Activated CD8-positive, alpha-beta memory T cell treated with anti-CD3 and anti-CD28 coated beads for 1 hour (primary cell): ENCODE measurements around the gene CNTNAP3B.
"Not testable (repeated sequence)": the region's sequence is repeated elsewhere in the genome, so short reads cannot be mapped to it uniquely, and the experiment has no call there.

Experiments used
- DNase-seq, 2 donors: peaks; one replicate each; pipeline ENCODE4 v3.0.0-alpha.2; 2020; ENCODE audit warnings: low read depth in 1 of 2; ENCODE audit errors: extremely low read depth in 1 of 2

The CNTNAP3B gene

DNA sequence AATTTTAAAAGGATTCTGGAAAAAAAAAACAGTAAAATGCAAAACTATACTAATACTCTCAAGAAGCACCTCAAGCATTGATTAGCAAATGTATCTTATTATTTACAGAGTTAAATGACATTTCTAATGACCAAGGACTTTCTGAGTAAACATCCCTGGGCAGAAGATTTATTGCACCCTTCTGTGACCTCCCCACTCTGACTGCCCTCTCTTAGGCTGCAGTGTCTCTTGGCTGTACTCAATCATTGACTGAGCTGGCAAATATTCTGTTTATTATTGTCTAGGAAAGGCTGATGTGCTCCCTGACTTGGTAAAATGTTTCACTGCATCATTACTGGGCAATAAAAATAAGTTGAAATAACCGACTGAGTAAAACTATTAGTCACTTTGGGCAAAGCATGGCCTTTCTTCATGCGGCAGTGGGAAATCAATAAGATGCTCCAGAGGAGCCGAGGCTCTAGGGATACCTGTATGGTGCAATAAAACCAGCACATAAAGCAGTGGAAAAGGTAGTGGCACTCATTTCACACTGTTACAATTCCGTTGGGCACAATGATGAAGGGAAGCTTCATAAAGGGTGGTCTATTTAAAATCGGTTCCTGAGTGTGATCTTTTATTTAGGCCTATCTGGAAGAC is 151.1 kb downstream of the CNTNAP3B start:
- not testable (repeated sequence) for DNase-seq

GRCh38 chr9:41974906-41975305 is 154.3 kb downstream of the CNTNAP3B start:
- DNase-seq: not testable (repeated sequence)

DNA sequence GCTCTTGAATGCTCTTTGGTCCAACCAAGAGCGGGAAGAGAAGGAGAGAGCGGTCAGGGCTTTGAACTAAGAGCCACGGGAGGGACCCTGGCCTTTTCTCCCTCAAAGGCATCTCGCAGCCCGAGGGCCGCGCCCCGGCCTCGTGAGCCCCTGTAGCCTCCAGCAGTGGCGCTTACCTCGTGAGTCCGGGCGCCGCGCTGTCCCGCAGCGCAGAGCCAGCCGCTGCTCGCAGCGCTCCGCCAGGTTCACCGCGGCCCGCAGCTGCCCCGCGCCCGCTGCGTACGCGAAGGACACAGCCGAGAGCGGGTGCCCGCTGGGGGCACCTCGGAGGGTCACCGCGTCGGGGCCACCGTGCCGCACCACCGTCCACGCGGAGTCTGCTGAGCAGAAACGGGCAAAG is 176.2 kb downstream of the CNTNAP3B start:
- DNase-seq: not testable (repeated sequence)

GRCh38 chr9:41941738-41942137 is 187.5 kb downstream of the CNTNAP3B start:
- DNase-seq: not testable (repeated sequence)

GRCh38 chr9:41938143-41938542 is 191.1 kb downstream of the CNTNAP3B start:
- not testable (repeated sequence) for DNase-seq

DNA sequence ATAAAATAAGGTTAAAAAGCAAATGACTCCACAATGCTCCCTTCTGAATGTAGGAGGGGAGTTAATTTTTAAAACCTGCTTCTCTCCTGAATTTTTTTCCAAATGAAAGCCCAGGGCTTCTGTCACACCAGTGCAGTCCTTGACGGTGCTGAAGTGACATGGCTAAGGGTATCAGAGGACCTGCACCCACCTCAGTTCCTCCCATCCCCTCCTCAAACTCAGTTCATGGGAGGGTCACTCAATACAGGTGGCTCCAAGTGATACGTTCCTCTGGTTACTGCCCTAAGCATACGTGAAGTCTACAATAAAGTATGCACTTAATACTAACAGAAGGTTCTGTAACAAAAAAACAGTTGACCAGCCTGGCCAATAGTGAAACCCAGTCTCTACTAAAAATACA is 193.5 kb downstream of the CNTNAP3B start:
- not testable (repeated sequence) for DNase-seq

GRCh38 chr9:41929172-41929571 is 200.1 kb downstream of the CNTNAP3B start:
- not testable (repeated sequence) for DNase-seq

DNA sequence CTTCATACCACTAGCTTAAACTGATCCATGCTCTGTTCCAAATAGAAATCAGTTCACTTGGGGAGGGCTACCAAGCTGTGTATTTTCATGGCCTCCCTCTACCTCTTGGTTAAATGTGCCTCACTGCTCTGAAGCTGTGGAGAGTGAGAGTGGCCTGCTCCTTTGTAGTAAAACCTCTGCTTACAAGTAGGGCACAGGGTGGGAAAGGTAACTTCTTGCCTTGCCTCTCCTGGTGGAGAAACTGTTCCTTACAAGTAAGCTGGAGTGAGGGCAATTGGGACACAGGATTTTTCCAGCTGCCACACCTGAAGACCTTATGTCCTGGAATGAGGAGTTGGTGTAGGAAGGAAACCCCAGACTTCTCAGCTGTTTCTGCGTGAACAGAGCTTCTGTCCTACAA is 211.9 kb downstream of the CNTNAP3B start:
- DNase-seq: not testable (repeated sequence)

GRCh38 chr9:41905488-41905887 is 223.7 kb downstream of the CNTNAP3B start:
- not testable (repeated sequence) for DNase-seq

DNA sequence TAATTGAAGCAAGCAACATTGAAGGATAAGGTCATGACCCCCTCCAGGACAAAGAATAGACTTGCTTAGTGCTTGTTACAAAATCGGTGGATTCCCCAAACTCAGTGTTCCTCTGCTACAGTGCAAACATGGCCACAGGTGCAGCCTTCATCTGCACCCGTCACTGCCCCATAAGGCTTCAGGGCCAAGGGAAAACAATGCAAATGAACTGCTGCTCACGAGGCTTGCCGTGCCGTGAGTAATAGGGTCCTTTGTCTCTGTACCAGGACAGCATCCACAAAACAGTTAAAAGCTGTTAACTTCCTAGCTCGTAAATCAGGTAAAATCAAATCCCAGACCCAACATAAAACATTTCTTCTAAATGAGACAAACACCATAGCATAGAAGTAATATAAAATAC is 226.5 kb downstream of the CNTNAP3B start:
- not testable (repeated sequence) for DNase-seq

DNA sequence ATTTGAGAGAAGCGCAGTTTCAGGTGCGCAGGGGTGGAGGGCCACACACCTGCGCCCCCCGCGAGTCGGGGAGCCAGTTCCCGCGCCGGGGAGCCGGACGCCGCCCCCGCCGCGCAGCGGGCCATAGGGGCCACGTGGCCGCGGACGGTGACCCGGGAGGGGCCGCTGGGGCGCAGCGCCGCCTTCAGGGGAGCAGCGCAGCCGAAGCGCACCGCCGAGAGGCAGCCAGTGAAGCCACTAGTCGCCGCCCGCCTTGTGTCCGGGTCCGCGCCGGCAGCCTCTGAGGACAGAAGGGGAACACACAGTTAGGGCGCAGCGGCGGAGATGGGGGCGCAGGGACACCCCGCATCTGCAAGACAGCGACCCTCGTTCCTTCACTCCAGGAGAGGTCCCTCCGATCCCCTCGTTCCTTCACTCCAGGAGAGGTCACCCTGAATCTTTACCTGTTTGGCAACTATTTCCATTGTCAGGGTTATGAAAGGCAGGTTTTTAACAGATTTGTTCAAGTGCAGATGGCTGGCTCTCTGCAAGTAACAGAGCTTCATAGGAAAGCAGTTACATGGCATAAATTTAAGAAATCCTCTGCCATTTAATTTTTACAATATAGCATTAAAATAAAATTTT is 230.4 kb downstream of the CNTNAP3B start:
- DNase-seq: not testable (repeated sequence)

DNA sequence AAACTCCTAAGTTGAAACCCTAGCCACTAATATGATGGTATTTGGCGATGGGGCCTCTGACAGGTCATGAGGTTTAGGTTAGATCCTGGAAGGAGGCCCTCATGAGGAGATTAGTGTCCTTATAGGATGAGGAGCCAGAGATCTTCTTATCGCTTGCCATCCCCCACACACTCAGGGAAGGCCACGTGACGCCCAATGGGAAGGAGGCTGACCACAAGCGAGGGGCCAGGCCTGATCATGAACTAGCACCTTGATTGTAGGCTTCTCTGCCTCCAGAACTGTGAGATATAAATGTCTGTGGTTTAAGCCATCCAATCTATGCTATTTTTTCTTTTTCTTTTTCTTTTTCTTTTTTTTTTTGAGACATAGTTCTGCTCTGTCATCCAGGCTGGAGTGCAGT is 254.7 kb downstream of the CNTNAP3B start:
- not testable (repeated sequence) for DNase-seq

DNA sequence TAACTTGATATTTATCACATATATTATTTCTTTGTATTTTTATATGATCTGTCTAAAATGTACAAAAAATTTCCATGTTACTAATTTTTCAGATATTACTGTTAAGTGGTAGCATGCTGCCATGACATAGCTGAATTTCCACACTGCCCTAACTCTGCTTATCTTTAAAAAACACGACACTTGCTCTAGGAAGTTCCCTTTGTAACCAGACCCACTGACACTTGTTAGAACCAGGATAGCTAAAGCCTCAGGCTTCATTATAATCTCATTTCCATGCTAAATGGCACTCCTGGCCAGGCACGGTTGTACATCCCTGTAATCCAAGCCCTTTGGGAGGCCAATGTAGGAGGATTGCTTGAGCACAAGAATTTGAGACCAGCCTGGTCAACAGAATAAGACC is 273.8 kb downstream of the CNTNAP3B start:
- DNase-seq: not testable (repeated sequence)

- DNase-seq: not testable (repeated sequence)
Observed at GRCh38 chr9:41851848-41852740, 277.1 kb downstream of the CNTNAP3B start.

GRCh38 chr9:41847829-41848228 is 281.4 kb downstream of the CNTNAP3B start:
- DNase-seq: not testable (repeated sequence)
